ENCODE data around the gene ZSCAN18.

ZSCAN18 gene

DNA sequence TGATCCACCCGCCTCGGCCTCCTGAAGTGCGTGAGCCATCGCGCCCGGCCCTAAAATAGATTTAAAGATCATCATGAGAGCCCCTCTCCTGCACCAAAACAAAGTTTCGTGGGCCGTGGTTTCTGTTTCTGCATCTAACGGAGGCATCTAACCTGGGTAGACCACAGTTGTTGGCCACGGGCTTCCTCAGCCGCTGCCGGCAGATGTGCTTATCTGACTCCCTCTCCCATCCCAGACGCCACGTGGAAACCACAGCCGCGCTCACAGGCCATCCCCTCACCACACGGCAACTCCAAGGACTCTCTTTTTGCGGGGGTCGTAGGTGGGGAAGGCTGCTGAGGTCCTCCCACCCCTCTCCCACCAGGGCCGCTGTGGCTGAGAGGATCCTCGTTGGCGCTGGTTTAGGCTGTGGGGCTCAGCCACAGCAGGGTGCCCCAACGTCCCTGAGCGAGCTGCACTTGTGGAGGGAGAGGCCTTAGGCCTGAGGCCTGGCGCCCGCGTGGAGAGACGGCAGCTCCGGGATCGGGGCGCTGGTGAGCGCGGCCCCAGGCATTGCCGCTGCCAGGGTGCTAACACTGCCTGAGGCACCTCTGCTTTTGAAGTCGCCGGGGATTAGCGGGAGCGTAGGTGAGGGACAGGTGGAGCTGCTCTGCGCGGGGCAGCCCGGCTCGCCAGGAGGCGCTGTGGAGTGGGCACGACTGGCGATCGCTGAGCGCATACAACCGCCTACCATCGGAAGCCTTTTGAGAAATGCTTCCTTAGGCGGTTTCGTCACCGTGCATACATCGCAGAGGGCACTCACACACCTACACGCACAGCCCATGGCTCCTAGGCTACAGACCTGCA, 55.3 kb downstream of the ZSCAN18 start:
- DNase-seq = no peak

DNA sequence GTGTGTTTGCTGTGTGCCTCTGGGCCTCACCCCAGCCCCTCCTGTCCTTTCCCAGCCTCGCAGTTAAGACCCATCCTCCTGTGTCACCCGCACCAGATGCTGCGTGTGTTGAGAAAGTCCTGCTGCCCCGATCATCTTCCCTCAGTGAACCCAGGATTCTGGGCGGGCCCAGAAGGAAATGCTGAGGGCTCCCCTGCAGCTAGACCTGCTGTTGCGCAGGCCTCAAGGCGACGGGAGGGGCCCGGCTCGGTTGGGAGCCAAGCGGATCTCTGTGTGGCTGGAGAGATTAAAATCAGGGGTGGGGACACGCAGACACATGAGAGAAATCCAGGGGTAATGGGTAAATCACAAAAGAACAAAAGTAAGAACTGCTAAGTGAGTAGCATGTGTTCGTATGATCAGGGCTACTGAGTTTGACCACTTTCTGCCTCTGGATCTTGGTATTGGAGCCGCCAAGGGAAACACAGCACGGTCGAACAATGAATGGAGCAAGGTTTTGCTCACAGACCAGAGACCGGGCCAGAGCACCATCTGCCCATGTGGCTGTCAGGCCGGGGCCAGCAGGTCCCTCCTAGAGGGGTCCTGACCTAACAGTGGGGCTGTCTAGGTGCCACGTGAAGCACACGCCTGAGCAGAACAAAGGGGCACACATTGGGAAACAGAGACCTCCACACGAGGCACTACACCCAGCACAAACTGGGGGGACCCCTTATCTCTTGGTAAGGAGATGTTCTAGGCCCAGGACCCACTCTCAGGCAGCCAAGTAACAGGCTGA, 57.1 kb downstream of the ZSCAN18 start:
- no peak for DNase-seq

DNA sequence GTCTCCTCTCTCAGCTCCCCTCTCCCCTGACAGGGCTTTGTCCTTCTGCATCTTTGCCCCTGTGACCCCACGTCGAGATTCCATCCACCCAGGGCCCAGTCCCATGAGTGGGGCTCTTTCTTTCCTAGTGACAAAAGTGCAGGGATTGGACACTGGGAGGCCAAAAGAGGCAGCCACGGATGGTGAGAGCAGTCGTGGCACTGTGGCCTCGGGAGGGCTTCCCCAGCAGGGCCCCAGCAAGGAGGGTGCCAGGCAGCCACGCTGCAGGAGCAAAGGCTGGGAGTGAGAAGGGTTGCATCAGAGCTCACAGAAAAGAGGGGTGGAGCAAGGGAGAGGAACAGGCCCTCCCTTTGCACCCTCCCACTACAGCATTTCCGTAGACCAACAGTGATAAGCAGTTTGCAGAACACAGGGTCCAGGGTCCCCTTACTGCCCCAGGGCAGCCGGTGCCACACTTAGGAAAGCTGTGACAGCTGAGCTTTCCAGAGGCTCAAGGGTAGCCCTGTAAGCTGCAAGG, 59.3 kb downstream of the ZSCAN18 start:
- no peak for DNase-seq

DNA sequence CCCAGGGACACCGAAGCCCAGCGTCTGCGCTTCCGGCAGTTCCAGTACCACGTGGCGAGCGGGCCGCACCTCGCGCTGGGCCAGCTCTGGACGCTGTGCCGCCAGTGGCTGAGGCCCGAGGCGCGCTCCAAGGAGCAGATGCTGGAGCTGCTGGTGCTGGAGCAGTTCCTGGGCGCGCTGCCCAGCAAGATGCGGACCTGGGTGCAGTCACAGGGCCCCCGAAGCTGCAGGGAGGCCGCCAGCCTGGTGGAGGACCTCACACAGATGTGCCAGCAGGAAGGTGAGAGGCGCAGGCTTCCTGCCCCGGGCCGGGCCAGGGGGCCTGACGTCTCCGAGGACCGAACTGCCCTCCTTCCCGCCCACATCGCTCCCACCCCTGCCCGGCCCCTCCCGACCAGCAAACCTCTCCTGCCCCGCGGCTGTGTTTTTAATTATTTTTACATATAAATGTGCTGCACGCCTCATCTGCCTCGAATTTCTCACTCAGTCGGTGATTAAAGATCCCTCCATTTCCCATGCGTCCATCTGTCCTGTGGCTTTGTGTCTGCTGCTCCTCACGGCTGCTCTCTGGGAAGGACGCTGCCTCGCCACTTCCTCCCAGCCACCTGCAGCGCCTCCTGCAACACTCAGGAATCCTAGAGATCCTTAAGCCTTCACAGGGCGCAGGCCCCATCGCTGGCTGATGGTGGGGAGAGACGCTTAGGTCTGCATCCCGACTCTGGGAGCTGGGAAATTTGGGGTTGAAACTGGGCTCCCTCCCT, 59.9 kb downstream of the ZSCAN18 start:
- DNase-seq = no peak

DNA sequence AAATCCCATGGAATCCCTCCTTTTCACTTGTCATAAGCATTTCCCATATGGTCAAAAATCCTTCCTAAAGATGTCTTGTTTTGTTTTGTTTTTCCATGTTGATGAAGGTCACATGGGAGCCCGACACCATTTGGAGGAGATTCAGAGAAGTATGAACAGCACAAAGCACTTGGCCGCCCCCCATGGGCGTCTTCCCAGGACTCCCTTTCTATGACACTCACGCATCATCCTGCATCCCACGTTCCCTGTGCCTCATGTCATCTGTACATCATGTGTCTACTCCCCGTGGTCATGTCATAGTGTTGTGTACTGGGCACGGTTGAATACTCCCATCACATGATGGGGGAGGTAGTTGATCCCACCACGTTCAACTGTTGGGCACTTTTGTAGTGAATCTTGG, 62.2 kb downstream of the ZSCAN18 start:
- no peak for DNase-seq

DNA sequence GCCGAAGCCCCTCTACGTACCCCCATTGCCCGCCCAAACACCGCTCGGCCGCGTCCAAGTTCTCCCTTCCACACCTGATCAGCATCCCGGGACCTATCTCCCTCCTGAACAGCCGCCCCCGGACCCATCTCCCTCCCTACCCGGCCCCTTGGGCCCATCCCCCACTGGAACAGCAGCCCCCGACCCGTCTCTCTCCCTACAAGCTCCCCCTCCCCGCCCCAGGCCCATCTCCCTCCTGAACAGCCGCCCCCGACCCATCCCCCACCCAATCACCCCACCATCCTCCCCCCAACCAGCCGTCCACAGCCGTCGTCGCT, 63.6 kb downstream of the ZSCAN18 start:
- DNase-seq = no peak

Data from activated T-cell treated with anti-CD3 and anti-CD28 coated beads for 4 hours (primary cell).